ENCODE data around the gene HHATL. TPM values are rescaled to one million over a fixed set of nuclear protein-coding genes. Genes with fewer than 3 reads are reported as not detected.

Gene HHATL
- total RNA-seq, 6 donors from 2014 or later = 0.71 to 1.6 (median 0.98) TPM; not detected in 2

GRCh38 chr3:42692667-42693529 is 9.7 kb downstream of the HHATL start:
- Histone ChIP-seq H3K27me3 (no peaks in the 10 kb centered on the region), H3K9me3 (no peaks in the 10 kb centered on the region), H3K4me1 (no peaks in the 10 kb centered on the region), H3K36me3 (no peaks in the 10 kb centered on the region), H3K4me3 (no peak overlapping the region), H3K27ac (no peak overlapping the region)
- WGBS, 2 donors = 86 to 87% methylated on average over 15 to 16 of the region's 17 CpGs
- DNase-seq = peak in 1 of 2 donors; percentile 8
- ATAC-seq (ENCODE audit: low FRiP score in 2 of 2) = no peak
- TF ChIP-seq POLR2AphosphoS5 (IDR thresholded peaks at IDR 0.05) (no peak), POLR2A (IDR thresholded peaks at IDR 0.05) (no peak)

DNA sequence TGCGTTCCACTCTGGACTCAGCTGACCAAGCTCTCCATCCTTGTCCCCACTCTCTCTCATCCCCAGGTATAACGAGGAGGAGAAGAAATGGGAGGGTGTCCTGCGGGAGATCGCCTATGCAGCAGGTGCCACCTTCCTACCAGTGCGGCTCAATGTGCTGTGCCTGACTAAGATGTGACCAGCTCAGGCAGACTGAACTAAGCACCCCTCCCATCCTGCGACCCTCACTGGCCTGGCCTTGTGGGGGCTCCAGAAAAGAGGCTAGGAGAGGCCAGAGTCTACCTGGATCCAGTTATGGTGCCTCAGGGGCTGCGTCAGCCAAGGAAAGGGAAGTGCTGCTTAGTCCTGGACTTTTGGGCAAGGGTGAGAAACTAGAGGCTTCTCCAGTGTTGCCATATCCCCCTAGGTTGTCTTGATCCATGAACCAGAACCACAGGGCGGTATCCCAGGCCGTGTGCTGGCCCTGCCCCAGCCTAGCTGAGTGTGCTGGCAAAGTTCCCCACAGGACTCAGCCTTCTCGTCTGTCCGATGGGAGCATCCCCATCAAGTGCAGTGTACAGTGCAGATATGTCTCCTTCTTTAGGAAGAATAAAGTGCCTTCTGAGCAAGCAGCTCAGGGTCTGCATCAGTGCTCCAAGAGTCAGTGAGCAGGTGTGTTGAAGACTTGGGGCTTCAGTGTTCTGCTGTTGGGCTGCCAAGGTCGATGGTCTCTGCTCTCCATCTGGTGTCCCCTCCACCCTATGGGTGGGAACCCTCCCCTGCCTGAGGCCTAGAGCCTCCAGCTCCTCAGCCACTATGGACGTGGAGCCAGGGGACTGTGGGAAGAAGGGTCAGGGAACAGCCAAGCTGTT is 10.6 kb downstream of the HHATL start:
- H3K36me3 ChIP-seq = no peaks in the 10 kb centered on the region
- ATAC-seq (ENCODE audit: low FRiP score in 2 of 2) (no peak), DNase-seq (no peak)
- no peak overlapping the region for H3K4me3 ChIP-seq
- WGBS, 2 donors = 70 to 81% methylated on average over 8 to 13 of the region's 13 CpGs
- TF ChIP-seq, protein P1, sequence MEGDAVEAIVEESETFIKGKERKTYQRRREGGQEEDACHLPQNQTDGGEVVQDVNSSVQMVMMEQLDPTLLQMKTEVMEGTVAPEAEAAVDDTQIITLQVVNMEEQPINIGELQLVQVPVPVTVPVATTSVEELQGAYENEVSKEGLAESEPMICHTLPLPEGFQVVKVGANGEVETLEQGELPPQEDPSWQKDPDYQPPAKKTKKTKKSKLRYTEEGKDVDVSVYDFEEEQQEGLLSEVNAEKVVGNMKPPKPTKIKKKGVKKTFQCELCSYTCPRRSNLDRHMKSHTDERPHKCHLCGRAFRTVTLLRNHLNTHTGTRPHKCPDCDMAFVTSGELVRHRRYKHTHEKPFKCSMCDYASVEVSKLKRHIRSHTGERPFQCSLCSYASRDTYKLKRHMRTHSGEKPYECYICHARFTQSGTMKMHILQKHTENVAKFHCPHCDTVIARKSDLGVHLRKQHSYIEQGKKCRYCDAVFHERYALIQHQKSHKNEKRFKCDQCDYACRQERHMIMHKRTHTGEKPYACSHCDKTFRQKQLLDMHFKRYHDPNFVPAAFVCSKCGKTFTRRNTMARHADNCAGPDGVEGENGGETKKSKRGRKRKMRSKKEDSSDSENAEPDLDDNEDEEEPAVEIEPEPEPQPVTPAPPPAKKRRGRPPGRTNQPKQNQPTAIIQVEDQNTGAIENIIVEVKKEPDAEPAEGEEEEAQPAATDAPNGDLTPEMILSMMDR (IDR thresholded peaks at IDR 0.05) = no peak
- TF ChIP-seq POLR2AphosphoS5 (IDR thresholded peaks at IDR 0.05) (no peak), POLR2A (IDR thresholded peaks at IDR 0.05) (no peak), EP300 (IDR thresholded peaks at IDR 0.05) (no peak)
- H3K4me1 ChIP-seq = no peaks in the 10 kb centered on the region
- no peaks in the 10 kb centered on the region for H3K9me3 ChIP-seq
- no peak overlapping the region for H3K27ac ChIP-seq
- no peaks in the 10 kb centered on the region for H3K27me3 ChIP-seq

GRCh38 chr3:42690766-42691680 is 11.6 kb downstream of the HHATL start:
- Histone ChIP-seq H3K9me3 (no peaks in the 10 kb centered on the region), H3K4me3 (no peak overlapping the region), H3K27me3 (peaks cover 0 to 3% (median 0%) of the 10 kb centered on the region in 4 donors), H3K36me3 (no peaks in the 10 kb centered on the region), H3K4me1 (peaks cover 0 to 4% (median 1%) of the 10 kb centered on the region in 4 donors), H3K27ac (no peak overlapping the region)
- WGBS, 2 donors = 83 to 92% methylated on average over 7 to 10 of the region's 10 CpGs
- ATAC-seq (ENCODE audit: low FRiP score in 2 of 2) = no peak
- no peak for DNase-seq
- TF ChIP-seq, protein P1 (IDR thresholded peaks at IDR 0.05) = no peak
- TF ChIP-seq EP300 (IDR thresholded peaks at IDR 0.05) (no peak), POLR2A (IDR thresholded peaks at IDR 0.05) (no peak), POLR2AphosphoS5 (IDR thresholded peaks at IDR 0.05) (no peak)

DNA sequence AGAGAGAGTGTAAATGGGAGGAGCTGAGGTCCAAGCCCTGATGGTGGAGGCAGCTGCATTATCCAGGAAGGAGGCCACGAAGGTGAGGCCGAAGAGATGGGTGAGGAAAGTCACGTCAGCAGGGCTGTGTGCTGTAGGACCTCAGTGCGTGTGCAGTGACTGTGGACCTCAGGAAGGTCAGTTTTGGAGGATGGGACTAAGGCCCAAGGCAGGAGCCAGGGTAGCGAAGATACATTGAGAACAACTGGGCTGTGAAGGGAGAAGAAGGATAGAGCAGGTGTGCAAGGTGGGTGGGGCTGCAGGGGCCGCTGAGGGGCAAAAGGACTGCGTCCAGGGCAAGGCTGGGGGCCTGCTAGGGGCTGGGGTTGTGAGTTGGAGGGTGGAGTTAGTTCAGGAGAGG is 12.4 kb downstream of the HHATL start:
- Histone ChIP-seq H3K36me3 (no peaks in the 10 kb centered on the region), H3K9me3 (no peaks in the 10 kb centered on the region), H3K4me3 (no peak overlapping the region), H3K27me3 (peaks cover 0 to 12% (median 0%) of the 10 kb centered on the region in 4 donors), H3K4me1 (peaks cover 0 to 11% (median 7%) of the 10 kb centered on the region in 4 donors), H3K27ac (no peak overlapping the region)
- TF ChIP-seq POLR2A (IDR thresholded peaks at IDR 0.05) = no peak
- no peak for TF ChIP-seq POLR2AphosphoS5 (IDR thresholded peaks at IDR 0.05)
- TF ChIP-seq EP300 (IDR thresholded peaks at IDR 0.05) = no peak
- TF ChIP-seq, protein P1 (IDR thresholded peaks at IDR 0.05) = no peak
- DNase-seq (no peak), ATAC-seq (ENCODE audit: low FRiP score in 2 of 2) (no peak)
- 79 to 86% methylated on average over 7 of the region's 7 CpGs for WGBS, 2 donors
